Type B pancreatic cell (in vitro differentiated cells): ENCODE data around the gene VMO1. TPM values are rescaled to one million over a fixed set of nuclear protein-coding genes. Genes with fewer than 3 reads are reported as not detected.
"Not testable (repeated sequence)": the region's sequence is repeated elsewhere in the genome, so short reads cannot be mapped to it uniquely, and the experiment has no call there.

Source experiments
- DNase-seq: peaks from one replicate; pipeline ENCODE4 v3.0.0; 2021; ENCODE audit warnings: mixed read lengths; ENCODE audit not compliant: unreplicated experiment; ENCODE audit errors: extremely low spot score
- H3K27ac Mint-ChIP-seq: 2 replicates; pipeline ENCODE4 v1.8.0; 2021; ENCODE audit warnings: mild to moderate bottlenecking, mixed read lengths
- H3K27me3 Mint-ChIP-seq: 2 replicates; pipeline ENCODE4 v1.8.0; 2021; ENCODE audit warnings: mixed read lengths
- H3K36me3 Mint-ChIP-seq: 2 replicates; pipeline ENCODE4 v1.8.0; 2021; ENCODE audit warnings: mixed read lengths
- H3K4me1 Mint-ChIP-seq: one replicate; pipeline ENCODE4 v1.8.0; 2021; ENCODE audit warnings: mixed read lengths; ENCODE audit not compliant: unreplicated experiment
- H3K4me3 Mint-ChIP-seq: 2 replicates; pipeline ENCODE4 v1.8.0; 2021; ENCODE audit warnings: mild to moderate bottlenecking, mixed read lengths
- H3K9me3 Mint-ChIP-seq: 2 replicates; pipeline ENCODE4 v1.8.0; 2021; ENCODE audit warnings: mixed read lengths
- long read RNA-seq: library from polyadenylated mRNA; unstranded; transcript quantifications from one replicate; pipeline ENCODE4 v2.0.0, GENCODE V29; 2020
- total RNA-seq: library from RNA; stranded (reverse); gene quantifications from 2 replicates; pipeline ENCODE4 v1.2.1, GENCODE V29; 2021; ENCODE audit warnings: low replicate concordance
- TF ChIP-seq, protein P1 (sequence below): fragments of 200-600 bp; sonication (generic); conservative IDR thresholded peaks from 2 replicates; pipeline ENCODE4 v1.5.0; 2021; ENCODE audit warnings: antibody characterized with exemption, mild to moderate bottlenecking

The VMO1 gene, protein sequence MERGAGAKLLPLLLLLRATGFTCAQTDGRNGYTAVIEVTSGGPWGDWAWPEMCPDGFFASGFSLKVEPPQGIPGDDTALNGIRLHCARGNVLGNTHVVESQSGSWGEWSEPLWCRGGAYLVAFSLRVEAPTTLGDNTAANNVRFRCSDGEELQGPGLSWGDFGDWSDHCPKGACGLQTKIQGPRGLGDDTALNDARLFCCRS
- 1.2 and 1.8 TPM in 2 replicates for total RNA-seq
- long read RNA-seq: 0 reads

DNA sequence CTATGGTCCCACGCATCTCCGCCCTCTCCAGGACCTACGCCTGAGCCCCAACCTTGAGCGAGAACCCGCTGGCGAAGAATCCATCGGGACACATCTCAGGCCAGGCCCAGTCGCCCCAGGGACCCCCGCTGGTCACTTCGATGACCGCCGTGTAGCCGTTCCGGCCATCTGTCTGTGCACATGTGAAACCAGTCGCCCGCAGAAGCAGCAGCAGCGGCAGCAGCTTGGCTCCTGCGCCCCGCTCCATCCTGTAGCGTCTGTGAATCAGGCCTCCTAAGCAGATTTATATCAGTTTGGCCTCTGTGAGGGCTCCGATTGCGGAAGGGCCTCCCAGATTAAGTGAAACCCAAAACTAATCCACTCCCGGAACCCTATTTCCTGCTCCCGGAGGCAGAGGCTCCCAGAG is at the start of gene VMO1:
Gene VMO1 (minus strand): TSS at position 259 of the 406 bp plus-strand sequence. CDS start 12 bp downstream, at position 247.
- DNase-seq: no peak
- Mint-ChIP-seq H3K36me3 (no peaks in the 10 kb centered on the region), H3K9me3 (no peaks in the 10 kb centered on the region), H3K4me1 (peaks cover 14% of the 10 kb centered on the region), H3K4me3 (peak within 1 kb of the TSS; percentile 65), H3K27ac (peak within 1 kb of the TSS; percentile 72), H3K27me3 (peaks cover 19% of the 10 kb centered on the region)
- TF ChIP-seq, protein P1, sequence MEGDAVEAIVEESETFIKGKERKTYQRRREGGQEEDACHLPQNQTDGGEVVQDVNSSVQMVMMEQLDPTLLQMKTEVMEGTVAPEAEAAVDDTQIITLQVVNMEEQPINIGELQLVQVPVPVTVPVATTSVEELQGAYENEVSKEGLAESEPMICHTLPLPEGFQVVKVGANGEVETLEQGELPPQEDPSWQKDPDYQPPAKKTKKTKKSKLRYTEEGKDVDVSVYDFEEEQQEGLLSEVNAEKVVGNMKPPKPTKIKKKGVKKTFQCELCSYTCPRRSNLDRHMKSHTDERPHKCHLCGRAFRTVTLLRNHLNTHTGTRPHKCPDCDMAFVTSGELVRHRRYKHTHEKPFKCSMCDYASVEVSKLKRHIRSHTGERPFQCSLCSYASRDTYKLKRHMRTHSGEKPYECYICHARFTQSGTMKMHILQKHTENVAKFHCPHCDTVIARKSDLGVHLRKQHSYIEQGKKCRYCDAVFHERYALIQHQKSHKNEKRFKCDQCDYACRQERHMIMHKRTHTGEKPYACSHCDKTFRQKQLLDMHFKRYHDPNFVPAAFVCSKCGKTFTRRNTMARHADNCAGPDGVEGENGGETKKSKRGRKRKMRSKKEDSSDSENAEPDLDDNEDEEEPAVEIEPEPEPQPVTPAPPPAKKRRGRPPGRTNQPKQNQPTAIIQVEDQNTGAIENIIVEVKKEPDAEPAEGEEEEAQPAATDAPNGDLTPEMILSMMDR: no peak

DNA sequence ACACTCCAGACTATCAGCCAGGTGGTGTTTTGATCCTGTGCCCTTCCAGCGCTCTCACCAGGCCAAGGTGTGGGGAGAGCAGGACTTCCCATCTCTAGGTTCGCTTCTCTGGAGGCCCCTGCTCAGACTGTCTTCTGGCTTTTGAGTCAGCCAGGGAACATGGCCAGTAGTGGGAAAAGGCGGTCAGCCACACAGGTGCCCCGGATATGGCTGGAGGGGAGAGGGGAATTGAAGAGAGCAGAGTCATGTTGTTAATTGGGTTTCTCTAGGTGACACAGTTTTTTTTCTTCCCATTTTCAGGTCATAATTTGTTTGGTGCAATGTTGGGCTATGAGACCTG is 48.5 kb upstream of the VMO1 start:
- H3K4me3 Mint-ChIP-seq: peak overlapping the region; percentile 95
- H3K4me1 Mint-ChIP-seq: peaks cover 37% of the 10 kb centered on the region
- no peaks in the 10 kb centered on the region for H3K27me3 Mint-ChIP-seq
- TF ChIP-seq, protein P1: no peak
- DNase-seq: no peak
- no peaks in the 10 kb centered on the region for H3K9me3 Mint-ChIP-seq
- peaks cover 5% of the 10 kb centered on the region for H3K36me3 Mint-ChIP-seq
- peak overlapping the region; percentile 92 for H3K27ac Mint-ChIP-seq

DNA sequence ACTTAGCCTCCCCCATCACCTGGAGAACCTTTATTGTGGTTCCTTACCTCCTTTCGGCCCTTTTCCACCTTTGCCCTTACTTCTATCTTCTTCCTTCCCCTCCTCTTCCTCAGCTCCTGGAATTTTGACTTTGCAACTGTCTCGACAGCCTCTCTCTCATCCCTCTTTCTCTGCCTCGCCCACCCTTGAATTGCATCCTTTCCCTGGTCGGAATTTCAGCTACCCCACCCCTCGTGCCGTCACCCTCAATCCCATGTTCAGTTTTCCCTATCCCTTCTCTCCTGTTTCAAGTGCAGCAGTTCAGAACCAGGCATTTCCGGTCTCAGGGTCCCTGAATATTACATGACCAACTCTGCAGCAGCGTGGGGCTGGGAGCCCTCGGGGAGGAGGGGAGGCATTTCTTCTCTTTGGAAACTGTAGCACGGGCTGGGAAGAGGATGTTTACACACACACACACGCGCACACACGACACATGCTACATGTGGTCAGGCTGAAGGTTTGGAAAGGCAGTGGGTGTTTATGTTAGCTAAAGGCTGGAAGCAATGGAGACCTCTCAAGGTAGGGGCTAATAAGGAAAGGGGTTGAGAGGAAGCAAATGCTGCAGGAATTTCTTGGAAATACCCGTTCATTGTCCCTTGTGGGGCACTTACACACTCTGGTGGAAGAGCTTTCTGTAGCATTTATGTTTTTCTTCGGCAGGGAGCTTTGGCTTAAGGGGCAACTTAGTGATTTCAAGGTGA is 47.9 kb upstream of the VMO1 start:
- Mint-ChIP-seq H3K27ac (peak overlapping the region; percentile 92), H3K4me1 (peaks cover 32% of the 10 kb centered on the region), H3K36me3 (peaks cover under 1% of the 10 kb centered on the region), H3K4me3 (peak overlapping the region; percentile 95), H3K27me3 (no peaks in the 10 kb centered on the region), H3K9me3 (no peaks in the 10 kb centered on the region)
- TF ChIP-seq, protein P1: no peak
- no peak for DNase-seq

DNA sequence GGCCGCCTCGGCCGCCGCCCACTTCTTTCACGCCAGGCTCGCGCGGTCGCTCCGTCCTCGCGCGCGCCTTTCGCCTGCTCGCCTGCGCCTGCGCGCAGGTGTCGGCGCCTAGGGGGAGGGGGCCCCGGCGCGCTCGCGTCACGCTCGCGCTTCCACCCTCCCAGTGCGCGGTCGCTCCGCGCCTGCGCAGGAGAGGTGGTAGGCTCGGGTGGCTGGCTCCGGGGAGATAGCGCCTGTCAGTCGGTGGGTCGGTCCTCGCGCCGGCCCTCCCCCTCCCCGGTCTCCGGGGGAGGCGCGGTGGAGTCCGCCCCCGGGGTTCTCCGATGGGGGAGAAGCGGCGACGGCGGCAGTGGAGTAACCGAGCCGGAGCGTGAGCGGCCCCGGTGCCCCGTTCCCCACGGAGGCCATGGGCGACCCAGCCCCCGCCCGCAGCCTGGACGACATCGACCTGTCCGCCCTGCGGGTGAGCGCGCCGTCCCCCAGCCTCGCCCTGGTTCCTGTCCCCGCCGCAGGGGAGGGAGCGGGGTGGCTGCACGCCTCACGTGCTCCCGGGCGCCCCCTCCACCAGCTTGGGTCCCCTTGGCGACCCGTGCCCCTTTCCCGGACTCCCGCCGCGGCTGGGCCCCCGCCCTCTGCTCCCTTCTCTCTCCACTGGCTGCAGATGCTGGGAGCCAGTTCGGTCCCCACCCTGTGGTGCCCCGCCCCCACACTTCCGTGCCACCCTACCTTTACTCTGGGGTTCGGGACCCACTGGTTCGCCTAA is 47.2 kb upstream of the VMO1 start, which contains the start of gene MINK1:
Gene MINK1 (plus strand): TSS at position 163 of the 763 bp plus-strand sequence. CDS start 244 bp downstream, at position 407.
- TF ChIP-seq, protein P1: no peak
- no peaks in the 10 kb centered on the region for H3K27me3 Mint-ChIP-seq
- peak; percentile 92 for DNase-seq
- H3K4me3 Mint-ChIP-seq: peak within 1 kb of the TSS; percentile 96
- peak within 1 kb of the TSS; percentile 98 for H3K27ac Mint-ChIP-seq
- no peaks in the 10 kb centered on the region for H3K9me3 Mint-ChIP-seq
- no peaks in the 10 kb centered on the region for H3K36me3 Mint-ChIP-seq
- peaks cover 32% of the 10 kb centered on the region for H3K4me1 Mint-ChIP-seq

DNA sequence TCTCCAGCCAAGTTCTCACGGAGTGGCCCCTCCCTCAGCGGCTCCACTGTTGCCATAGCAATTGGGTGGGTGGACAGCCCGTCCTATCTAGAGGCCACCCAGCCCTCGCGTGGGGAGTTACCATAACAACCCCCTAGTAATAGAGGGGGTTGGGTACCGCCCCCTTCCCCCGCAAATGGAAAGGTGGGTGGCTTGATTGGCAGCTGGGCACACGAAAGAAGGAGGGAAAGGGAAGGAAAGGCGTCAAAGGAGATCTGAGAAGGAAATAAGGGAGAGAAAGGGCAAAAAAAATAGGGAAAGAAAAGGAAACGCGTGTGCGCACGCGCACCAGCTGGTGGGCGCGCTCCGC is 46.6 kb upstream of the VMO1 start:
- peaks cover 28% of the 10 kb centered on the region for H3K4me1 Mint-ChIP-seq
- not testable (repeated sequence) for DNase-seq, H3K36me3 Mint-ChIP-seq, H3K27me3 Mint-ChIP-seq, H3K9me3 Mint-ChIP-seq
- peak overlapping the region; percentile 96 for H3K4me3 Mint-ChIP-seq
- H3K27ac Mint-ChIP-seq: peak overlapping the region; percentile 98
